Measurements from ENCODE around the gene YIF1A. TPM values are rescaled to one million over a fixed set of nuclear protein-coding genes. Genes with fewer than 3 reads are reported as not detected.

Gene YIF1A
- total RNA-seq, 1 experiment from 2014 or later, result 54.7 TPM

DNA sequence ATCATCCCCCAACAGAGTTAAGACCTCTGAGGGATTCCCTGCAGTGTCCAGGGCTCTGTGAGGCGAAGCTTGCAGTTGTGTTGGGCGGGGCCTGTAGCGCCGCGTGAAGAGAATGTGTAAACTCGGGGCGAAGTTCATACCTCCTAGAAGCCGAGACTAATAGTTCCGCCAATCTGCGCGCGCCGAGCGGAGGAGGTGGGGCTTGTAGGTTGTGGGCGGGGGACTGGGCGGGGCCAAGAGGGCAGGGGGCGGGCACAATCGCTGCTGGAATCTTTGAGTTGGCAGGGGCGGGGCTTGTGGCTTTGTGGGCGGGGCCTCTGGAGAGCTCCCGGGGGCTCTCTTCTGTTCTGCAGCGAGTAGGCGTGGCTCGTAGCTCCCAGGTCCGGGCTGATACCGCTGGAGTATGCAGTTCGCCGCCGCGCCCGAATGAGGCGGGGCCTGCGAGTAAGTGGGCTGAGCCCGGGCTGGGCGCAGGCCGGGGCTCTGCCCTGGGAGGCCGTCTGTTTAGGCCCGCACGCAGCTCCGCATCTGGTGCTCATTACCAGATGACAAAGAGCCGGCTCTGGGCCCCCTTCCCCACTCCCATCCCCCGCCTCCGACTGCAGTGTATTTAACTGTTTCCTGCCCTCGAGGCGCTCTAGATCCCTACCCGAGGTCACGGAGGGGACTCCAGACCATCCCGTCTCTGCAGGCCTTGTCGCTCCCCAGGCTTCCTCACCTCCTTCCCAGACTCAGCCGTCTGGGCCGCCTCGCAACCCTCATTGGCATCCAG is 23.8 kb upstream of the YIF1A start:
- intact Hi-C loops (cut with micrococcal nuclease), result loop anchor here (1.0 to 5.0 kb wide), 5 partner anchors 16 to 75 kb away; partner anchors contain the start of genes RIN1, SLC29A2 and YIF1A
- no peaks in the 10 kb centered on the region for H4K20me1 ChIP-seq (ENCODE audit: insufficient read depth)
- CTCF ChIA-PET, result interaction anchor here (0.7 to 3.4 kb wide), 24 partner anchors 9 to 743 kb away, joined by 3 to 121 read pairs (median 9); partner anchors contain the start of genes BRMS1, RAB1B, RBM4B and RIN1
- H3K36me3 ChIP-seq (ENCODE audit: control insufficient read depth in 1 of 2, insufficient read depth in 2 of 2, low read length in 2 of 2), result no peaks in the 10 kb centered on the region
- no peaks in the 10 kb centered on the region for H3K9me3 ChIP-seq (ENCODE audit: control insufficient read depth in 1 of 2, insufficient read depth in 1 of 2, low read depth in 1 of 2, low read length in 2 of 2)
- H3K27ac ChIP-seq (ENCODE audit: low read depth, low read length), result peak overlapping the region; percentile 79
- POLR2A ChIA-PET, result interaction anchor here (0.6 to 3.0 kb wide), 17 partner anchors 9 to 365 kb away, joined by 3 to 18 read pairs (median 5); partner anchors contain the start of genes BRMS1, MRPL11, RBM4 and RBM4B
- no peaks in the 10 kb centered on the region for H3K9me2 ChIP-seq (ENCODE audit: insufficient read depth)
- TF ChIP-seq SP1 (IDR thresholded peaks at IDR 0.05; ENCODE audit: low read depth) (peak; percentile 63), CEBPB (IDR thresholded peaks at IDR 0.05; ENCODE audit: low read depth) (no peak), CBX3 (IDR thresholded peaks at IDR 0.05; ENCODE audit: low read depth) (no peak), FOSL1 (IDR thresholded peaks at IDR 0.05; ENCODE audit: low read depth) (no peak), ZFX (IDR thresholded peaks at IDR 0.05) (peak; percentile 49; the same call in 1 of the 2 replicates), POLR2A (IDR thresholded peaks at IDR 0.05; ENCODE audit: borderline replicate concordance, extremely low read depth, insufficient read depth, insufficient read length) (peak; percentile 1), POLR2AphosphoS5 (IDR thresholded peaks at IDR 0.05; ENCODE audit: low read depth, low read length) (peak; percentile 78), RAD21 (IDR thresholded peaks at IDR 0.05; ENCODE audit: low read depth) (no peak), JUND (IDR thresholded peaks at IDR 0.05) (no peak)
- H3K4me1 ChIP-seq (ENCODE audit: control insufficient read depth in 1 of 2, insufficient read depth in 2 of 2, low read length in 2 of 2), result peaks cover 16 to 37% of the 10 kb centered on the region in 2 experiments
- DNase-seq (ENCODE audit: low read depth, low spot score) (peak; percentile 94), ATAC-seq (peak; percentile 86)
- H3K27me3 ChIP-seq (ENCODE audit: insufficient read depth, low read length), result no peaks in the 10 kb centered on the region
- no TSS peak for BruUV-seq (replicated peaks)
- no peaks in the 10 kb centered on the region for H3K79me2 ChIP-seq (ENCODE audit: insufficient read depth, low read length)
- peak overlapping the region; percentile 59 for H3K9ac ChIP-seq (ENCODE audit: low read length)
- peak overlapping the region; percentile 49 for H2AFZ ChIP-seq (ENCODE audit: low read depth, low read length, poor library complexity, severe bottlenecking)
- H3K4me2 ChIP-seq (ENCODE audit: low read length), result peak overlapping the region; percentile 99
- RAD21 ChIA-PET (ENCODE audit: low non-redundant PET in 1 of 2, low total read pairs in 2 of 2, uncharacterized antibody in 2 of 2, unreplicated experiment in 2 of 2), result interaction anchor here (0.5 to 2.9 kb wide), 8 partner anchors 14 to 543 kb away, joined by 3 to 17 read pairs (median 6); partner anchors contain the start of genes RIN1 (in 2 of the 2) and PELI3 (in 1 of the 2)
- peak overlapping the region; percentile 41 to 57 for H3K4me3 ChIP-seq (replicated peaks in 1 of 2; ENCODE audit: low read depth in 1 of 2, low read length in 2 of 2)

Measured in HCT116 (cell line).